HFFc6 (cell line): ENCODE measurements around the gene TPSAB1. TPM values are rescaled to one million over a fixed set of nuclear protein-coding genes. Genes with fewer than 3 reads are reported as not detected.

Experiments used
- DNase-seq: peaks from one replicate; pipeline ENCODE4 v3.0.0-alpha.2; 2018
- H3K27ac Mint-ChIP-seq: 2 replicates; pipeline ENCODE4 v1.8.0; 2020; ENCODE audit warnings: mild to moderate bottlenecking, mixed read lengths
- H3K27me3 Mint-ChIP-seq: 2 replicates; pipeline ENCODE4 v1.8.0; 2021; ENCODE audit warnings: mild to moderate bottlenecking, moderate library complexity, mixed read lengths; ENCODE audit not compliant: insufficient read depth
- H3K36me3 Mint-ChIP-seq: 2 replicates; pipeline ENCODE4 v1.8.0; 2021; ENCODE audit warnings: low read depth, mixed read lengths
- H3K4me1 Mint-ChIP-seq: 2 replicates; pipeline ENCODE4 v1.8.0; 2020; ENCODE audit warnings: low read depth, mixed read lengths
- H3K4me3 Mint-ChIP-seq: 2 replicates; pipeline ENCODE4 v1.8.0; 2020; ENCODE audit warnings: mild to moderate bottlenecking, moderate library complexity, mixed read lengths
- H3K9me3 Mint-ChIP-seq: 2 replicates; pipeline ENCODE4 v1.8.0; 2020; ENCODE audit warnings: mild to moderate bottlenecking, mixed read lengths
- total RNA-seq, 6 experiments: library from RNA; stranded (reverse); fragmentation: NEBNext Ultra II Directional; extraction: Animal tissue kit (Norgen Biotek cat#: 25700); gene quantifications; 2 replicates in 1 of 6; 3 replicates in 5 of 6; pipeline ENCODE4 v1.2.3, GENCODE V29; 2021
- TF ChIP-seq, protein P1 (sequence below): fragments of 200-600 bp; sonication (generic); IDR thresholded peaks from 2 replicates; pipeline ENCODE4 v1.5.0; 2021; ENCODE audit warnings: antibody characterized with exemption, mild to moderate bottlenecking

The TPSAB1 gene
- total RNA-seq, 6 experiments from 2014 or later: not detected

DNA sequence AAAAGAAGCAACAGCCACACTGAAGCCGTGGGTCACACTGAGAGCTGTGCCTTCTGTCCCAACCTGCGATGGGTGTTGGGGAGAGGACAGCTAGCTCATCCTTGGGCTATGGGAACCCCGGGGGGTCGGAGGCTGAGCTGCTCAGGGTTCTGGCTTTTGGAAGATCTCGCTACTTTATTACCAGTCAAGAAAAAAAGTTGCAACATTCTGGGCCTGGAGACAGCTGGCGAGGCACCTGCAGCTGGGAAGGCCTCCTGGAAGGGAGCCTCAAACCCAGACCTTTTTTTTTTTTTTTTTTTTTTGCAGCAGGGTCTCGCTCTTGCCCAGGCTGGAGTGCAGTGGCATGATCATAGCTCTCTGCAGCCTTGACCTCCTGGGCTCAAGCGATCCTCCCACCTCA, 40.3 kb downstream of the TPSAB1 start:
- H3K27me3 Mint-ChIP-seq: peaks cover 26% of the 10 kb centered on the region

DNA sequence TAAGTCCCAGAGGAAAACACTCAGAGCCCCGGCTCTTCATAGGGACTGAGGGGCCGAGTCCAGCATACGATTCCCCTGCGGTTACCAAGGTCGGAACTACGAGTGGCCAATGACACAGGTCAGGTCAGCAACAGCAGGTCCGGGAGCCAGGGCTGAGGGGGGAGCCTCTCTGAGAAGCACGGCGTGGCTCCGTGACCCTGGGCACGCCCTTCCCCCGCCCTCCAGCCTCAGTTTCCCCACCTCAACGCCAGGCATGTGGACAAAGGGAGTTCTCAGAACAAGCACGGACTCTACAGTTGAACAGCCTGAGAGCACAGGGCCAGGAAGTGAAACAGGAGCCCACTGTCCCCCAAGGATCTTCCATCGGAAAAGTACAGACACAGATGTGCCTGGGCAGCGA, 41.0 kb downstream of the TPSAB1 start:
- TF ChIP-seq, protein P1, sequence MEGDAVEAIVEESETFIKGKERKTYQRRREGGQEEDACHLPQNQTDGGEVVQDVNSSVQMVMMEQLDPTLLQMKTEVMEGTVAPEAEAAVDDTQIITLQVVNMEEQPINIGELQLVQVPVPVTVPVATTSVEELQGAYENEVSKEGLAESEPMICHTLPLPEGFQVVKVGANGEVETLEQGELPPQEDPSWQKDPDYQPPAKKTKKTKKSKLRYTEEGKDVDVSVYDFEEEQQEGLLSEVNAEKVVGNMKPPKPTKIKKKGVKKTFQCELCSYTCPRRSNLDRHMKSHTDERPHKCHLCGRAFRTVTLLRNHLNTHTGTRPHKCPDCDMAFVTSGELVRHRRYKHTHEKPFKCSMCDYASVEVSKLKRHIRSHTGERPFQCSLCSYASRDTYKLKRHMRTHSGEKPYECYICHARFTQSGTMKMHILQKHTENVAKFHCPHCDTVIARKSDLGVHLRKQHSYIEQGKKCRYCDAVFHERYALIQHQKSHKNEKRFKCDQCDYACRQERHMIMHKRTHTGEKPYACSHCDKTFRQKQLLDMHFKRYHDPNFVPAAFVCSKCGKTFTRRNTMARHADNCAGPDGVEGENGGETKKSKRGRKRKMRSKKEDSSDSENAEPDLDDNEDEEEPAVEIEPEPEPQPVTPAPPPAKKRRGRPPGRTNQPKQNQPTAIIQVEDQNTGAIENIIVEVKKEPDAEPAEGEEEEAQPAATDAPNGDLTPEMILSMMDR: no peak
- Mint-ChIP-seq H3K36me3 (no peaks in the 10 kb centered on the region), H3K4me3 (no peak overlapping the region), H3K9me3 (no peaks in the 10 kb centered on the region), H3K27ac (no peak overlapping the region), H3K4me1 (no peaks in the 10 kb centered on the region), H3K27me3 (peaks cover 27% of the 10 kb centered on the region)
- DNase-seq: no peak

More for the DNA sequence above, 40.3 kb downstream of the TPSAB1 start:
- TF ChIP-seq, protein P1: no peak
- H3K36me3 Mint-ChIP-seq: no peaks in the 10 kb centered on the region
- no peak for DNase-seq
- H3K9me3 Mint-ChIP-seq: no peaks in the 10 kb centered on the region
- no peak overlapping the region for H3K4me3 Mint-ChIP-seq
- H3K4me1 Mint-ChIP-seq: no peaks in the 10 kb centered on the region
- H3K27ac Mint-ChIP-seq: no peak overlapping the region

DNA sequence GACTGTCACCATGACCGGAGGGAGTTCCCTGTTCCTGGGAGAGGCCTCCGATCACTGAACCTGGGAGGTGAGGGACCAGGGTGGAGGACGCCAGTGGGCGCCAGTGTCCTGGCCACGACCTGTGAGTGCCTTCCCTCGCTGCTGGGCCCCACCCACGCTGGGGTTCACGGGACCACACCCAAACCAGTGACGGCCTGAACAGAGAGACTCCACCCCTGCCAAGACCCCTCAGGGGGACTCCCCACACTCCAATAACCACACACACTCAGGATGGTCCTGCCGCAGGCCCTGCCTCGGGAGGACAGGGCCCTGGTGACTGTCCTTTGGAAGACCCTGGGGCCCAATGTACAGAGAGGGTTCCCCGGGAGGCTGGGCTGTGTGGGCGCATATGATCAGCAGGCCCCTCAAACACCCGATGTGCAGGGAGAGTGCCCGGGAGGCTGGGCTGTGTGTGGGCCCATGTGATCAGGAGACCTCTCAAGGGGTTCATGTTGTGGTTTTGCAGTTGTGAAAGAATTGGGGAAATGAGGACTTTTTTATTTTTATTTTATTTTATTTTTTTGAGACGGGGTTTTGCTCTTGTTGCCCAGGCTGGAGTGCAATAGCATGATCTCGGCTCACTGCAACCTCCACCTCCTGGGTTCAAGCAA, 41.9 kb downstream of the TPSAB1 start:
- H3K27ac Mint-ChIP-seq: no peak overlapping the region
- peaks cover 27% of the 10 kb centered on the region for H3K27me3 Mint-ChIP-seq
- TF ChIP-seq, protein P1: no peak

DNA sequence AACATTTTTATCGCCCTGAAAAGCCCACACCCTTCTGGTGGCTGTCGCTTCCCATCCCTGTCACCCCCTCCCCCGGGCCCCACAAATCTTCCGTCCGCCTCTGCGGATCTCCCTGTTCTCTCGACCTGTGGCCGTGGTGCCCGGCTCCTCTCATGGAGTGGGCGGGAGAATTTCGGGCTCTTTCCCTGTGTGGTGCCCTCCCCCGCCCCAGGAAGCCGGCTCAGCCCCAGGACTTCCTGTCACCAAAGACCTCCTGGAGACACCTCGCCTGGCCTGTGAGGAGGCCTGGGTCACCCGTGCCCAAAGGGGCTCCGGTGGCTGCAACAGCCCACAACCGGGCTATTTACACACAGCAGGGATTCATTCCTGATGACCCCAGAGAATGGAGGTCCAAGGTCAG, 42.8 kb downstream of the TPSAB1 start:
- DNase-seq: no peak
- Mint-ChIP-seq H3K4me3 (no peak overlapping the region), H3K4me1 (no peaks in the 10 kb centered on the region; the same call in 1 of the 2 replicates), H3K9me3 (no peaks in the 10 kb centered on the region), H3K27ac (no peak overlapping the region), H3K27me3 (peaks cover 29% of the 10 kb centered on the region), H3K36me3 (no peaks in the 10 kb centered on the region)
- TF ChIP-seq, protein P1: no peak

More for the DNA sequence above, 41.9 kb downstream of the TPSAB1 start:
- no peak for DNase-seq
- no peaks in the 10 kb centered on the region for H3K36me3 Mint-ChIP-seq
- H3K4me1 Mint-ChIP-seq: no peaks in the 10 kb centered on the region
- no peak overlapping the region for H3K4me3 Mint-ChIP-seq
- no peaks in the 10 kb centered on the region for H3K9me3 Mint-ChIP-seq

DNA sequence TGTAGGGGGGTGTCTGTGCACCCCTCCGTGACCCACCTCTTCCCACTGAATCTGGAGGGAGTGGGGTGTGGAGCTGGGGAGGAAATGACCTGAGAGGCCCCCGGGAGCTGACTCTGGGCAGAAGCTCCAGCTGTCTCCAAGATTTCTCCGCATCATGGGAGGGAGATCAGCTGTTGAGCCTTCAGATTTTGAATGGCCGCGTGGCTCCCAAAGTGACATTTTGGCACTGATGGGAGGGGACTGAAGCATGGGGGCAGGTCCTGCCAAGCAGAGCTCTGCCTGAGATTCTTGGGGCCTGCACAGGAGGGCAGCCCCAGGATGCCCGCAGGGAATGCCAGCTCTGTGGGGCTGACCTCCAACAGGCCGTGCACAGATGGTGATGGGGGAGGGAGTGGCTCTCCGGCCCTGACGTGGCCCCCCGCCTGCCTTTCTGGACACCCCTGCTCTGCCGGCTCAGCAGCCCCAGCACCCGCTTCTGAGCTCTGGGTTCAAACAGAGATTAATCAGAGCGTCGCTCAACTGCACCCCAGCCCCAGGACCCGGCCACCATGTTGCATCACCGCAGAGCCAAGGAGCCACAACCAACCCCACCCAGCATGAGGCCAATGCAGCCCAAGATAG, 43.6 kb downstream of the TPSAB1 start:
- no peak for DNase-seq
- Mint-ChIP-seq H3K9me3 (no peaks in the 10 kb centered on the region), H3K4me3 (no peak overlapping the region), H3K4me1 (no peaks in the 10 kb centered on the region; the same call in 1 of the 2 replicates), H3K27ac (no peak overlapping the region), H3K27me3 (peaks cover 31% of the 10 kb centered on the region), H3K36me3 (no peaks in the 10 kb centered on the region)
- TF ChIP-seq, protein P1: no peak
